ENCODE data around the gene EIF4EBP2. TPM values are rescaled to one million over a fixed set of nuclear protein-coding genes. Genes with fewer than 3 reads are reported as not detected.

Gene EIF4EBP2
- total RNA-seq, 4 donors from 2014 or later, result 68.4 to 87.9 (median 77.2) TPM

DNA sequence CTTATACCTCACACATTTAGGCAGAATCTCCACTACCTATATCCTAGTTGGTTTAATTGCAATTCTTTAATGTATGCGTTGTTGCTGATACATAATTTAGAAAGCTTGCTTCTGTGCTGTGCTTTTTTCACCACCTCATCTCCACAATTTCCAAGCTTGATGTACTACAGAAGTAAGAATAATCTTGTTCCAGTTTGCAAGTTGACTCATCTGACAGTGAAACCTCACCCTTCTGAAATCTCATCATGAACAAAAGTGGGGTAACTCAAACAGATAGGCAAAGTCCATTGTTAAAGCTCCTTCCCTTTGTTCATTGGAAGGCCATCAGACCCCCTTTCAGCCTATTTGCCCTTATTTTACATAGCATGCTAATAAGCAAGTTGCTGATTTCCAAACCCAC is 13.6 kb downstream of the EIF4EBP2 start:
- no peak overlapping the region for H3K4me3 ChIP-seq
- DNase-seq (ENCODE audit: low spot score in 2 of 2), result no peak
- TF ChIP-seq EP300 (IDR thresholded peaks at IDR 0.05), result no peak
- H3K9me3 ChIP-seq, result no peaks in the 10 kb centered on the region
- 92 to 93% methylated on average over 1 of the region's 1 CpG for WGBS, 2 donors
- peaks cover 0 to 35% (median 14%) of the 10 kb centered on the region in 3 donors for H3K36me3 ChIP-seq
- H3K27ac ChIP-seq, result no peak overlapping the region
- no peaks in the 10 kb centered on the region for H3K27me3 ChIP-seq
- peaks cover 0 to 26% (median 0%) of the 10 kb centered on the region in 4 donors for H3K4me1 ChIP-seq

DNA sequence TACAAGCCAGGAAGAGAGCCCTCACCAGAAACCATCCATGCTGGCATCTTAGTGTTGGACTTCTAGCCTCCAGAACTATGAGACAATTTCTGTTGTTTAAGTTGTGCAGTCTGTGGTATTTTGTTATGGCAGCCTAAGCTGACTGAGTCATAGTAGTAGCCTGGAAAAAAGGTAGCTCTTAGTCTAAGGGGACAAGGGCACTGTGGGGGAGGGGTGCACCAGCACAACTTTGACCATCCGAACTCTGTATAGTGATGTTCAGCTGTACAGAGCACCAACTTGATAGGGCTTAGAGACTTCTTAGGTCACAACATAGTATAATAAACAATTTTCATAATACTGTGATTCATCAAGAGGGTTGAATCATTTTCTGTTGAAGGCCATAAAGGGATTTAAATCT is 14.3 kb downstream of the EIF4EBP2 start:
- 66 to 68% methylated on average over 1 of the region's 1 CpG for WGBS, 2 donors
- no peak for TF ChIP-seq POLR2A (IDR thresholded peaks at IDR 0.05)
- no peak for TF ChIP-seq EP300 (IDR thresholded peaks at IDR 0.05)
- no peak for TF ChIP-seq CTCF (IDR thresholded peaks at IDR 0.05)
- no peaks in the 10 kb centered on the region for H3K9me3 ChIP-seq
- H3K4me3 ChIP-seq, result no peak overlapping the region
- peaks cover 0 to 29% (median 0%) of the 10 kb centered on the region in 4 donors for H3K4me1 ChIP-seq
- H3K36me3 ChIP-seq, result peaks cover 0 to 41% (median 14%) of the 10 kb centered on the region in 3 donors
- no peak for DNase-seq (ENCODE audit: low spot score in 2 of 2)
- no peaks in the 10 kb centered on the region for H3K27me3 ChIP-seq
- no peak overlapping the region for H3K27ac ChIP-seq

GRCh38 chr10:70418713-70419112 is 14.8 kb downstream of the EIF4EBP2 start:
- TF ChIP-seq EP300 (IDR thresholded peaks at IDR 0.05), result no peak
- no peak for TF ChIP-seq CTCF (IDR thresholded peaks at IDR 0.05)
- TF ChIP-seq POLR2A (IDR thresholded peaks at IDR 0.05), result no peak
- 94% methylated on average over 3 of the region's 3 CpGs for WGBS, 2 donors
- Histone ChIP-seq H3K4me1 (peaks cover 0 to 27% (median under 1%) of the 10 kb centered on the region in 4 donors), H3K27ac (no peak overlapping the region), H3K9me3 (no peaks in the 10 kb centered on the region), H3K27me3 (no peaks in the 10 kb centered on the region), H3K36me3 (peaks cover 0 to 46% (median 18%) of the 10 kb centered on the region in 3 donors), H3K4me3 (no peak overlapping the region)
- DNase-seq (ENCODE audit: low spot score in 2 of 2), result no peak

GRCh38 chr10:70424320-70424719 is 20.4 kb downstream of the EIF4EBP2 start:
- TF ChIP-seq POLR2A (IDR thresholded peaks at IDR 0.05), result no peak
- no peak for TF ChIP-seq EP300 (IDR thresholded peaks at IDR 0.05)
- no peak for TF ChIP-seq CTCF (IDR thresholded peaks at IDR 0.05)
- Histone ChIP-seq H3K9me3 (no peaks in the 10 kb centered on the region), H3K27ac (no peak overlapping the region), H3K4me3 (no peak overlapping the region), H3K27me3 (no peaks in the 10 kb centered on the region), H3K4me1 (peaks cover 0 to 11% (median 2%) of the 10 kb centered on the region in 4 donors), H3K36me3 (peaks cover 0 to 97% (median 34%) of the 10 kb centered on the region in 3 donors)
- no peak for DNase-seq (ENCODE audit: low spot score in 2 of 2)
- WGBS, 2 donors, result 84 to 94% methylated on average over 3 of the region's 3 CpGs

DNA sequence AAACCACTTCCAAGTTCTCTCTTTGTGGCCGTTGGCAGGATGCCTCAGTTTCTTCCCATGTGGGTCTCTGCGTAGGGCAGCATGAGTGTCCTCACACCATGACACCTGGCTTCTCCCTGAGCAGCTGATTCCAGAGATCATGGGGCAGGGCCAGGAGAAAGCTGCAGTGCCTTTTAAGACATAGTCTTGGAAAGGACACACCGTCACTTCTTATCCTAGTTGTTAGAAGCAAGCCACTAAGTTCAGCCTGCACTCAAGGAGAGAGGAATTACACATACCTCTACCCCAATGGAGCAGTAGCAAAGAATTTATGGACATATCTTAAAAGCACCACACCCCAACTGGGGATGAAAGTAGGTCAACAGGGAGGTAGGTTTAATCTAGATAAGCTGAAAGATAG is 21.2 kb downstream of the EIF4EBP2 start:
- no peak for DNase-seq (ENCODE audit: low spot score in 2 of 2)

More for the DNA sequence above, 21.2 kb downstream of the EIF4EBP2 start:
- H3K27me3 ChIP-seq, result no peaks in the 10 kb centered on the region
- no peak overlapping the region for H3K4me3 ChIP-seq
- peaks cover 0 to 99% (median 33%) of the 10 kb centered on the region in 3 donors for H3K36me3 ChIP-seq
- H3K9me3 ChIP-seq, result no peaks in the 10 kb centered on the region
- TF ChIP-seq EP300 (IDR thresholded peaks at IDR 0.05) (no peak), POLR2A (IDR thresholded peaks at IDR 0.05) (no peak), CTCF (IDR thresholded peaks at IDR 0.05) (no peak)
- H3K27ac ChIP-seq, result no peak overlapping the region
- H3K4me1 ChIP-seq, result peaks cover 0 to 18% (median 7%) of the 10 kb centered on the region in 4 donors
- WGBS, 2 donors, result 77 to 86% methylated on average over 3 of the region's 3 CpGs

Data from tibial nerve (tissue), 4 donors.